GM19193 (cell line): ENCODE measurements around the gene LAS1L.

Experiments
- POLR2A ChIP-seq: IDR thresholded peaks from 4 replicates; pipeline ENCODE4 v1.6.1; 2011; ENCODE audit not compliant: insufficient read depth, insufficient read length; ENCODE audit errors: extremely low read depth

LAS1L gene

DNA sequence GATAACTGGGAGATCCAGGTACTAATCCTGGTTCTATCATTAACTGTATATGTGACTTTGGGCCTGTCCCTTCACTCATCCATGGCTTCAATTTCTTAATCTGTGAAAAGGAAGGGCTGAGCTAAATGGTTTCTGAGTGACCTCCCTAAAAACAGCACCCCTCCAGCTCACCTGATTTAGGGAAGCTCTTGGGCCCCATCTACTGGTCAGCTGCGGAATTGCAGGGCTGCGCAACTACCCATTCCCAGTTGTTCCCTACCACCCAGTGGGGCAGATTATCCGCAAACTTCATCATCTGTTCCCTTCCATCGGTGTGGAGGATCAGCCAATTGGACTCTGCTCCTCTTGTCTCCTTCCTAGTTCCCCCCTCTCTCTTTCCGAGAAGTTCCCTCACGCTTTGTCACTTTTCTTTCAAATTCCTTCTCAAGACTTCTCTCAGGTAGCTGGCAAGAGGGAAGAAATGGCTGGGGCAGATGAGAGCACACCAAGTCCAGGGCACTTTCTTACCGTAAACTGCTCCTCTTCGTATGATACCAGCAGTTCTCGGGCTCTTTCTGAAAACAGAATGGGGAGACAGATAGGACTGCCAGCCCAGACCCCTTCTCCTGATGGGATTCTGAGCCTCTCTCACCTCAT, 5.8 kb downstream of the LAS1L start:
- TF ChIP-seq POLR2A, result no peak

- no peak for TF ChIP-seq POLR2A
These were observed 6.3 kb downstream of the LAS1L start for GRCh38 chrX:65528293-65528692.

DNA sequence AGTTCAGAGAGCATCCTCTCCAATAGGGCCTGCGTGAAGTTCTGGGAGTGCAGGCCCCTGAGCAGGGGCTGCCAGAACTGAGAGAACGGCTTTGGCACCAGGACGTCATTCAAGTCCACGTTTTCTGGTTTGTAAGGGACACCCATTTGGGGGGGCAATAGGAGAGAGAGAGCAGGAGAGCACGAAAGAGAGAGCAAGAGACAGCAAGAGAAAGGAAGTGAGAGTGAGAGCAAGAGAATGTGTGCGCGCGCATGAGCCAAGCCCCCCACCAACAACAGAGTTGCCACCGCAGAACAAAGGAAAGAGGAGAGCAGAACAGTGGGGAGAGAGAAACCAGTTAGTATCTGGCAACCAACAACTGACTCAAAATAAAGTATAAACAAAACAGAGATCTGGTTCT, 10.4 kb downstream of the LAS1L start:
- no peak for TF ChIP-seq POLR2A

DNA sequence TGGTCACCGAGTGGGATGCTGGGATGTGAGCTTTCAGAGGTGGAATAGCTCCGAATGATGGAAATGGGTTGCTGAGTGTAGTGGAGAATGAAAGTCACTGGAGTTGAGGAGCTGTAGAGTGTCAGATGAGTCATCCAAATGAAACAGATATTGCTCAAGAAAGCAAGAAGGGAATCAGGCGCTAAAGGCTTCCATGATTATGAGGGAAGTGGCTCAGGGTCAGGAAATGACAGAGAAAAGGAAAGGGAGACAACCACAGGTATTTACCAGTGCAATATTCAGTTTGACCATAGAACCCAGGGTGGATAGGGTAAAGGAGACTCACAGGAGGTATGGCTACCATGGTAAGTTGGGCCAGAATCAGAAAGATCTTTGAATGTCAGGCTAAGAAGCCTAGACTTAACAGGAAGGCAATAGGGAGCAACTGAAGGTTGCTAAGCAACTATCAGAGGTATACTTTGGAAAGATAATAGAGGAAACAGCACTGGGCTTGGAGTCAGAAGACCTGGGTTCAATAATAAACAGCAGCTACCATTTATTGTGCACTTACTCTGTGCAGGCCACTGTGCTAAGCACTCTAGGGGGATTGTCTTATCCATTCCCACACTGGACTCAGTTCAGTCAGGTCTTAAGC, 11.7 kb downstream of the LAS1L start:
- no peak for TF ChIP-seq POLR2A

GRCh38 chrX:65517923-65518322, 16.7 kb downstream of the LAS1L start:
- TF ChIP-seq POLR2A, result no peak

- no peak for TF ChIP-seq POLR2A
These were observed 17.8 kb downstream of the LAS1L start for GRCh38 chrX:65516756-65517155.

DNA sequence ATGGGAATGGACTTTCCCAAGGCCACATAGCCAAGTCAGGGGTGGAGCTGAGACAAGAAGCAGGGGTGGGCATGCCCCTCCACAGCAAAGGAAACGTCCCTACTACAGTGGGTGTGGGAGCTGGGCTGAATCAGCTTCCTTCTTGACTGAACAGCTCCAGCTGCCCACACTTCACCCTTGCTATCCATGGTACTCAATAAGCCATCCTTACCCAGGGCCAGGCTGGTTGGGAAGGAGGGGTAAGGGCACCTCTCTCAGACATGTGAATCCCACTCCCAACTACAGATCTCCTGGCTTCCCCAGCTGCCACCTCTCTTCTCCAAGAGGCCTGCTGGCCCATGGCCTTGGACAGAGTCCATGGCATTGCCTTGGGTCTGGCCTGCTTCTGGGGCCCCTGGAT, 21.0 kb downstream of the LAS1L start:
- no peak for TF ChIP-seq POLR2A

- no peak for TF ChIP-seq POLR2A
These were observed 25.2 kb downstream of the LAS1L start for GRCh38 chrX:65509400-65509799.

DNA sequence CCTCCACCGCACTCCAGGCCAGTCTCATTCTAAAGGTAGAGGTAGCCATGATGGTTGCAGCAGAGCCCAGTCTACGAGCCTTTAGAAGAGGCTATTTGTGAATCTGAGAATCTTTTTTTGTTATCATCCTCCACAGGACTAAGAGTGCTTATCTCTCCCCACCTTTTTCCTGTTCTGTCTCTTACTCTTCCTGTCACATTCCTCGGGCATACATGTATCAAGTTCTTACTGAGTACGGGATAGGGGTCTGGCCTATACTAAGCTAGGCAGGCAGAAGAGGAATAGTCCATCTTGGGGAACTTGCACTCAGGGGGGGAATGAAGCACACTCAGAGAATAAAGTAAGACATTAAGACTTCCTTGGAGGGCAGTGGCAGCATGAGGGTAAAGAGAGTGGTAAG, 25.7 kb downstream of the LAS1L start:
- no peak for TF ChIP-seq POLR2A

DNA sequence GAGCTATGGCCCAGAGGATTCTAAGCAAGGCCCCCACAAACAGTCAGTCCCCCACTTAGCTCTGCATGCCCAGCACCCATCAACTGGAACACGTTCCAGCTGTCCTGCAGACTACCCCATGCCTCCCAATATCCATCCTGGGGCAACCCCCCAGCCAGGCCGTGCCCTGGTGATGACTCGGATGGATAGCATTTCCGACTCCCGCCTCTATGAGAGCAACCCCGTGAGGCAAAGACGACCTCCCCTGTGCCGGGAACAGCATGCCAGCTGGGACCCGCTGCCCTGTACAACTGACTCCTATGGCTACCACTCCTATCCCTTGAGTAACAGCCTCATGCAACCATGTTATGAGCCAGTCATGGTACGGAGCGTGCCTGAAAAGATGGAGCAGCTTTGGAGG, 32.0 kb downstream of the LAS1L start:
- no peak for TF ChIP-seq POLR2A

- no peak for TF ChIP-seq POLR2A
These were observed 41.2 kb downstream of the LAS1L start for GRCh38 chrX:65493431-65493830.

- no peak for TF ChIP-seq POLR2A
These were observed 43.0 kb downstream of the LAS1L start for GRCh38 chrX:65491620-65492019.

DNA sequence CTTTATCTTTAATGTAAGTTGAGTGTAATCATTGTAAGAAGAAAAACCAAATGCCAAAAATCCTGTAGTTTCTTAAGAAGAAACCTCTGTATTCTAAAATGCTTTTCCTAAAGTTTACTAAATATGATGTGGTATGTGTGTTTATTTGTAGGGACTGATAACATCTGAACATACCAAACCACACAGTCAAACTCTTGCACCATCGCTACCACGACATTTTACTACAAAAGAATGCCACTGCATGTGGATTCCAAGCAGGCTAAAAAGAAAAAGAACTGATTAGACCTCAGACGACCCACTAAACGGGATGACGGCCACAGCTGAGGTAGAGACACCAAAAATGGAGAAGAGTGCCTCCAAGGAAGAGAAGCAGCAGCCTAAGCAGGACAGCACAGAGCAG, 46.1 kb downstream of the LAS1L start:
- TF ChIP-seq POLR2A, result no peak

- TF ChIP-seq POLR2A, result no peak
These were observed 53.6 kb downstream of the LAS1L start for GRCh38 chrX:65480960-65481359.

DNA sequence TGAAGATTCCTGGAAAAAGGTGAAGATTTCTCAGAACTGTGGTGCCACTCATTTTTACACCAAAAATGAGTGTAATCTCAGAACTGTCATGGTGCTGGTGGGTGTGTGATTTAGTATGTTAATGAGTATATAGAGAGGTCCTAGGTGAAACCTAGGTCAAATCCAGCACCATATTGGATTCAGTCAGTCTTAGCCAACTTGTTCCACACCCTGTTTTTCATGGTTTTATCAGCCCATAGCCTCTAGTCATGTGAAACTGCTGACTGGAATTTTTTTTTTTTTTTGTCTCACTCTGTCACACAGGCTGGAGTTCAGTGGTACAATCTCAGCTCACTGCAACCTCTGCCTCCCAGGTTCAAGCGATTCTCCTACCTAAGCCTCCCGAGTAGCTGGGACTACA, 58.0 kb downstream of the LAS1L start:
- no peak for TF ChIP-seq POLR2A

GRCh38 chrX:65463550-65463949, 71.0 kb downstream of the LAS1L start:
- no peak for TF ChIP-seq POLR2A
